GM10248 (cell line): ENCODE results near the gene POU5F1.
"Not testable (repeated sequence)": the region's sequence is repeated elsewhere in the genome, so short reads cannot be mapped to it uniquely, and the experiment has no call there.

ENCODE experiments used
- CTCF ChIA-PET: fragments of 300-600 bp; sonication (Branson Sonifier 250); formaldehyde crosslinking; extraction: SDS; loops from one replicate; lab custom pipeline; 2021; ENCODE audit warnings: antibody characterized with exemption; lab: Yijun Ruan, JAX
- POLR2A ChIA-PET: fragments of 350-650 bp; sonication (Branson Sonifier 250); formaldehyde crosslinking; extraction: SDS; loops from one replicate; lab custom pipeline; 2020; ENCODE audit warnings: antibody characterized with exemption; lab: Yijun Ruan, JAX
- DNase-seq: peaks from one replicate; pipeline ENCODE4 v3.0.0; 2012; ENCODE audit errors: extremely low spot score
- CTCF ChIP-seq: IDR thresholded peaks from 2 replicates; pipeline ENCODE4 v1.5.1; 2012; ENCODE audit warnings: mild to moderate bottlenecking, low read depth; ENCODE audit errors: extremely low read depth, missing control alignments, control extremely low read depth

The POU5F1 gene

GRCh38 chr6:31197559-31198305, 27.2 kb upstream of the POU5F1 start:
- peak; percentile 76 for DNase-seq
- ChIA-PET POLR2A (interaction anchor here (0.9 to 2.8 kb wide), 3 partner anchors 32 to 169 kb away, joined by 3 to 6 read pairs (median 4); no protein-coding TSS in a partner anchor), CTCF (interaction anchor here (0.6 to 9.9 kb wide), 17 partner anchors 11 to 245 kb away, joined by 3 to 256 read pairs (median 7); partner anchors contain the start of genes PSORS1C2 and TCF19)
- TF ChIP-seq CTCF: no peak

- not testable (repeated sequence) for DNase-seq
- ChIA-PET CTCF (interaction anchor here (0.7 to 9.9 kb wide), 28 partner anchors 8 to 287 kb away, joined by 3 to 256 read pairs (median 6); partner anchors contain the start of genes PSORS1C2 and TCF19), POLR2A (interaction anchor here (0.5 to 2.8 kb wide), 4 partner anchors 38 to 170 kb away, joined by 3 to 6 read pairs (median 3); partner anchors contain the start of gene TCF19)
Measured at GRCh38 chr6:31196251-31197022, 26.0 kb upstream of the POU5F1 start.

- CTCF ChIA-PET: interaction anchor here (0.8 to 9.9 kb wide), 13 partner anchors 9 to 183 kb away, joined by 3 to 256 read pairs (median 6); partner anchors contain the start of genes PSORS1C2 and TCF19
- POLR2A ChIA-PET: interaction anchor here (0.5 to 2.8 kb wide), 3 partner anchors 37 to 171 kb away, joined by 3 to 6 read pairs (median 3); partner anchors contain the start of gene TCF19
- DNase-seq: not testable (repeated sequence)
Measured at GRCh38 chr6:31195308-31195979, 25.0 kb upstream of the POU5F1 start.

GRCh38 chr6:31194061-31194834, 23.8 kb upstream of the POU5F1 start:
- no peak for TF ChIP-seq CTCF
- POLR2A ChIA-PET: no interaction called here
- DNase-seq: no peak
- CTCF ChIA-PET: interaction anchor here (0.8 to 9.9 kb wide), 11 partner anchors 11 to 279 kb away, joined by 3 to 256 read pairs (median 8); partner anchors contain the start of gene PSORS1C2

- POLR2A ChIA-PET: no interaction called here
- CTCF ChIA-PET: interaction anchor here (0.7 to 9.9 kb wide), 17 partner anchors 10 to 184 kb away, joined by 3 to 256 read pairs (median 6); partner anchors contain the start of genes CCHCR1, CDSN, PSORS1C2 and TCF19
- TF ChIP-seq CTCF: peak; percentile 10
Measured at GRCh38 chr6:31193206-31193605, 22.7 kb upstream of the POU5F1 start.

GRCh38 chr6:31192431-31193105, 22.1 kb upstream of the POU5F1 start:
- TF ChIP-seq CTCF: peak; percentile 78
- DNase-seq: peak; percentile 48
- ChIA-PET POLR2A (interaction anchor here (0.7 kb wide), 2 partner anchors 27 to 1661 kb away, joined by 3 to 4 read pairs; partner anchors contain the start of gene TAP1), CTCF (interaction anchor here (0.7 to 9.9 kb wide), 27 partner anchors 9 to 184 kb away, joined by 3 to 256 read pairs (median 5); partner anchors contain the start of genes CCHCR1, CDSN, PSORS1C2 and TCF19)

More at GRCh38 chr6:31193206-31193605, 22.7 kb upstream of the POU5F1 start:
- DNase-seq: no peak
